ENCODE data around the gene ZNF214.

- TF ChIP-seq CTCF (IDR thresholded peaks at IDR 0.05; ENCODE audit: low read length) (no peak), EZH2 (IDR thresholded peaks at IDR 0.05; ENCODE audit: borderline replicate concordance, low read length) (no peak)
Observed at GRCh38 chr11:7032692-7033091, 12.5 kb upstream of the ZNF214 start.

Data from OCI-LY1 (cell line).